Nucleus accumbens (tissue), 56 donors: Measurements from ENCODE around the gene EFNA4.

Experiments
- DNase-seq, 56 donors: peaks; one replicate each; lab custom pipeline; 2025; lab: John Stamatoyannopoulos, UW

The EFNA4 gene

GRCh38 chr1:155070721-155071569 is 7.4 kb downstream of the EFNA4 start:
- peak in 48 of 56 donors; percentile 13 to 82 (median 58) for DNase-seq

- peak in 1 of 56 donors; percentile 7 for DNase-seq
These were observed 8.2 kb downstream of the EFNA4 start for GRCh38 chr1:155071701-155072100.

- DNase-seq, result no peak
These were observed 9.2 kb downstream of the EFNA4 start for GRCh38 chr1:155072531-155073289.

- no peak for DNase-seq
These were observed 10.1 kb downstream of the EFNA4 start for GRCh38 chr1:155073377-155074242.

- DNase-seq, result no peak
These were observed 12.0 kb downstream of the EFNA4 start for GRCh38 chr1:155075535-155075934.

- no peak for DNase-seq
These were observed 12.8 kb downstream of the EFNA4 start for GRCh38 chr1:155076371-155076770.

- DNase-seq, result no peak
These were observed 13.8 kb downstream of the EFNA4 start for GRCh38 chr1:155077346-155077745.

- DNase-seq, result no peak
These were observed 14.4 kb downstream of the EFNA4 start for GRCh38 chr1:155077758-155078445.

GRCh38 chr1:155078469-155079209 is 15.1 kb downstream of the EFNA4 start, which contains the start of gene EFNA3:
TSS of gene EFNA3 (plus strand) at chr1:155078837. CDS start at chr1:155078942, 105 bp downstream.
- peak in 48 of 56 donors; percentile 11 to 88 (median 58) for DNase-seq

- peak in 1 of 56 donors; percentile 35 for DNase-seq
These were observed 15.6 kb downstream of the EFNA4 start for GRCh38 chr1:155079210-155079486.

GRCh38 chr1:155079487-155080311 is 16.2 kb downstream of the EFNA4 start:
- DNase-seq, result peak in 4 of 56 donors; percentile 8 to 39 (median 35)

GRCh38 chr1:155080312-155081228 is 17.0 kb downstream of the EFNA4 start:
- peak in 14 of 56 donors; percentile 9 to 62 (median 27) for DNase-seq

- peak in 17 of 56 donors; percentile 9 to 64 (median 34) for DNase-seq
These were observed 18.1 kb downstream of the EFNA4 start for GRCh38 chr1:155081472-155082300.

GRCh38 chr1:155082301-155083051 is 18.9 kb downstream of the EFNA4 start:
- peak in 13 of 56 donors; percentile 9 to 63 (median 22) for DNase-seq

GRCh38 chr1:155083052-155083541 is 19.6 kb downstream of the EFNA4 start:
- no peak for DNase-seq
